ENCODE results near the gene TNFRSF25. TPM values are rescaled to one million over a fixed set of nuclear protein-coding genes. Genes with fewer than 3 reads are reported as not detected.

Gene TNFRSF25
- total and polyA plus RNA-seq, 2 of the 8 experiments (the other 6 are each of a cell fraction or from before 2014, with no cell fraction given) = 10.7 to 19.5 TPM

GRCh38 chr1:6486433-6487011, 20.5 kb upstream of the TNFRSF25 start (continued):
- TF ChIP-seq CTCF (IDR thresholded peaks at IDR 0.05; ENCODE audit: control extremely low read depth in 1 of 3, insufficient read depth in 1 of 3, low read depth in 1 of 3, low read length in 3 of 3) (peak in 2 of 3 experiments; percentile 95 to 99; a peak in 3 of 4 replicates), RFX5 (IDR thresholded peaks at IDR 0.05; ENCODE audit: borderline replicate concordance, low read depth, low read length) (no peak), SRF (IDR thresholded peaks at IDR 0.05; ENCODE audit: low read depth, low read length) (no peak), SP1 (IDR thresholded peaks at IDR 0.05; ENCODE audit: low read depth, low read length) (0 out of 2 replicates have a peak, but pooled peaks have one; percentile 30), BACH1 (IDR thresholded peaks at IDR 0.05; ENCODE audit: low read length) (peak; percentile 68; the same call in 1 of the 2 replicates), CTBP2 (IDR thresholded peaks at IDR 0.05; ENCODE audit: borderline replicate concordance, insufficient read depth, insufficient read length, low read length) (no peak), SIX5 (IDR thresholded peaks at IDR 0.05; ENCODE audit: low read depth, low read length) (no peak), CBX8 (IDR thresholded peaks at IDR 0.05; ENCODE audit: borderline replicate concordance, low read depth, low read length) (no peak), CREB1 (IDR thresholded peaks at IDR 0.05) (peak; percentile 47; the same call in 1 of the 2 replicates)

Measured in H1 (cell line).